SU-DHL-6 (cell line): ENCODE measurements around the gene COL4A3.

Source experiments
- CTCF ChIP-seq: fragments of 200-600 bp; sonication (generic); IDR thresholded peaks from one replicate; pipeline ENCODE4 v1.5.1; 2017; ENCODE audit warnings: antibody characterized with exemption, mild to moderate bottlenecking, low read length, moderate library complexity; ENCODE audit not compliant: insufficient read depth, poor library complexity, severe bottlenecking
- EZH2phosphoT487 ChIP-seq: fragments of 200-600 bp; sonication (generic), shearing (Covaris generic); conservative IDR thresholded peaks from 2 replicates; pipeline ENCODE4 v1.6.1; 2018; ENCODE audit warnings: mild to moderate bottlenecking, antibody characterized with exemption, low read length, moderate library complexity, mixed read lengths

DNA sequence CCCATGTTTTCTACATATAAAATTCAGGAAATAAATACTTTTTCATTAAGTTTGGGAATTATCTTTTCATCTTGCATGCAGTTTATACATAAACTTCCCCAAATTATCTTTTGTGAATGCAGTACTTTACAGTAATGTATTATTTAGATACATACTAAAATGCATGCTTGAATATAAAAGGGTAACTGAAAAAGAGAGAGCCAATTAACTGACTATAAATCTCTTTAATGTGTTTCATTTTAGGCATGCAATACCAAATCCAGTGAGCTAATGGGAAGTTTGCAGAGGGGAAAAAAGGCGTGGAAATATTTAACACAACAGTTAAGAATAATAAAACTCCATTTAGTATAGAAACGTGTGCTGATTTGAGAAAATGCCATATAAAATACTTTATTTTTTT lies 39.6 kb upstream of the COL4A3 start:
- no peak for TF ChIP-seq CTCF
- no peak for TF ChIP-seq EZH2phosphoT487
